HCT116 (cell line): ENCODE results near the gene TMEM178A. TPM values are rescaled to one million over a fixed set of nuclear protein-coding genes. Genes with fewer than 3 reads are reported as not detected.

ENCODE experiments used
- ATAC-seq: fragments of 200-7000 bp; cut with Tn5 transposase; 2 replicates; pipeline ENCODE4 v1.9.1; 2020; ENCODE audit warnings: mild to moderate bottlenecking, moderate library complexity
- BruUV-seq: library from RNA; stranded (reverse); fragments of 400-500 nt; replicated peaks from 2 replicates; lab custom pipeline; 2021; lab: Mats Ljungman, UMichigan
- CTCF ChIA-PET: fragments of 300-600 bp; sonication (Branson Sonifier 250); formaldehyde crosslinking; loops from one replicate; lab custom pipeline; 2021; ENCODE audit warnings: antibody characterized with exemption; lab: Charles Lee
- POLR2A ChIA-PET: fragments of 300-600, 350-600 bp; sonication (Branson Sonifier 250); formaldehyde crosslinking; loops from one replicate; lab custom pipeline; 2021; ENCODE audit warnings: antibody characterized with exemption; lab: Charles Lee
- RAD21 ChIA-PET, 2 experiments: fragments of 300-600 bp; sonication (Branson Sonifier 250); formaldehyde crosslinking; loops; one replicate each; lab custom pipeline; 2023; ENCODE audit warnings: low total read pairs in 2 of 2; ENCODE audit not compliant: uncharacterized antibody in 2 of 2, unreplicated experiment in 2 of 2, low non-redundant PET in 1 of 2; lab: Charles Lee
- DNase-seq: peaks from one replicate; pipeline ENCODE4 v3.0.0-alpha.2; 2010; ENCODE audit warnings: low read depth, low spot score
- H2AFZ ChIP-seq: fragments of 200-600 bp; shearing (Covaris generic), sonication (generic); 2 replicates; pipeline ENCODE4 v1.6.1; 2017; ENCODE audit warnings: low read depth, mixed run types, mixed read lengths, antibody characterized with exemption, low read length; ENCODE audit not compliant: poor library complexity, severe bottlenecking
- H3K27ac ChIP-seq: 2 replicates; pipeline ENCODE4 v1.5.1; 2012; ENCODE audit warnings: low read depth, low read length
- H3K27me3 ChIP-seq: fragments of 200-600 bp; sonication (generic); 2 replicates; pipeline ENCODE4 v1.6.1; 2016; ENCODE audit warnings: mixed run types, low read length, mixed read lengths; ENCODE audit not compliant: insufficient read depth
- H3K36me3 ChIP-seq, 2 experiments: fragments of 200-500 bp in 1 of 2; fragments of 200-600 bp in 1 of 2; sonication (Bioruptor generic) in 1 of 2; sonication (generic) in 1 of 2; 2 replicates each; pipeline versions ENCODE4 v1.5.1 to v1.6.1; 2014 to 2016; ENCODE audit warnings: low read length in 2 of 2, inconsistent platforms in 1 of 2, mixed read lengths in 1 of 2, mixed run types in 1 of 2; ENCODE audit not compliant: insufficient read depth in 2 of 2, control insufficient read depth in 1 of 2
- H3K4me1 ChIP-seq, 2 experiments: fragments of 200-600 bp in 1 of 2; sonication (generic) in 1 of 2; 2 replicates each; pipeline versions ENCODE4 v1.5.1 to v1.6.1; 2012 to 2017; ENCODE audit warnings: low read length in 2 of 2, inconsistent platforms in 1 of 2, mild to moderate bottlenecking in 1 of 2, mixed read lengths in 1 of 2, mixed run types in 1 of 2, moderate library complexity in 1 of 2; ENCODE audit not compliant: insufficient read depth in 2 of 2, control insufficient read depth in 1 of 2
- H3K4me2 ChIP-seq: fragments of 200-600 bp; sonication (generic); 2 replicates; pipeline ENCODE4 v1.6.1; 2017; ENCODE audit warnings: mixed run types, low read length, mixed read lengths
- H3K4me3 ChIP-seq, 2 experiments: fragments of 200-600 bp in 1 of 2; sonication (generic) in 1 of 2; replicated peaks in 1 of 2; 2 replicates each; pipeline ENCODE4 v1.5.1; 2011 to 2016; ENCODE audit warnings: low read length in 2 of 2, control low read depth in 1 of 2, low read depth in 1 of 2, mild to moderate bottlenecking in 1 of 2, mixed read lengths in 1 of 2, mixed run types in 1 of 2
- H3K79me2 ChIP-seq: fragments of 200-600 bp; sonication (generic); 2 replicates; pipeline ENCODE4 v1.6.1; 2017; ENCODE audit warnings: mild to moderate bottlenecking, mixed run types, low read length, moderate library complexity, mixed read lengths; ENCODE audit not compliant: insufficient read depth
- H3K9ac ChIP-seq: fragments of 200-600 bp; sonication (generic); 2 replicates; pipeline ENCODE4 v1.6.1; 2016; ENCODE audit warnings: low read length, mixed read lengths
- H3K9me2 ChIP-seq: fragments of 200-600 bp; sonication (generic), shearing (Covaris generic); 2 replicates; pipeline ENCODE4 v1.6.1; 2017; ENCODE audit warnings: mixed run types, mild to moderate bottlenecking, moderate library complexity; ENCODE audit not compliant: insufficient read depth
- H3K9me3 ChIP-seq, 2 experiments: fragments of 200-500 bp in 1 of 2; fragments of 200-600 bp in 1 of 2; sonication (Bioruptor generic) in 1 of 2; sonication (generic) in 1 of 2; 2 replicates each; pipeline ENCODE4 v1.6.1; 2014 to 2017; ENCODE audit warnings: low read length in 2 of 2, mixed read lengths in 2 of 2, inconsistent platforms in 1 of 2, low read depth in 1 of 2, mild to moderate bottlenecking in 1 of 2, mixed run types in 1 of 2, moderate library complexity in 1 of 2; ENCODE audit not compliant: control insufficient read depth in 1 of 2, insufficient read depth in 1 of 2
- H4K20me1 ChIP-seq: fragments of 200-600 bp; sonication (generic), shearing (Covaris generic); 2 replicates; pipeline ENCODE4 v1.6.1; 2017; ENCODE audit warnings: mixed run types, mild to moderate bottlenecking, moderate library complexity; ENCODE audit not compliant: insufficient read depth
- CEBPB ChIP-seq: IDR thresholded peaks from 2 replicates; pipeline ENCODE4 v1.6.1; 2012; ENCODE audit warnings: low read depth
- EGR1 ChIP-seq: IDR thresholded peaks from 2 replicates; pipeline ENCODE4 v1.6.1; 2012; ENCODE audit warnings: low read depth
- EZH2 ChIP-seq: fragments of 200-600 bp; sonication (generic); IDR thresholded peaks from 2 replicates; pipeline ENCODE4 v1.6.1; 2017; ENCODE audit warnings: antibody characterized with exemption, mixed run types
- EZH2phosphoT487 ChIP-seq: fragments of 200-600 bp; IDR thresholded peaks from 2 replicates; pipeline ENCODE4 v1.6.1; 2018; ENCODE audit warnings: antibody characterized with exemption, borderline replicate concordance
- FOSL1 ChIP-seq: IDR thresholded peaks from 2 replicates; pipeline ENCODE4 v1.6.1; 2012; ENCODE audit warnings: low read depth
- POLR2A ChIP-seq: IDR thresholded peaks from 2 replicates; pipeline ENCODE4 v1.7.0; 2011; ENCODE audit warnings: borderline replicate concordance; ENCODE audit not compliant: insufficient read depth, insufficient read length; ENCODE audit errors: extremely low read depth
- RAD21 ChIP-seq: IDR thresholded peaks from 2 replicates; pipeline ENCODE4 v1.6.1; 2012; ENCODE audit warnings: low read depth, mild to moderate bottlenecking
- SIN3A ChIP-seq: IDR thresholded peaks from 2 replicates; pipeline ENCODE4 v1.6.1; 2012; ENCODE audit warnings: low read depth
- SRF ChIP-seq: IDR thresholded peaks from 2 replicates; pipeline ENCODE4 v1.6.1; 2012; ENCODE audit warnings: low read depth
- TCF7L2 ChIP-seq: IDR thresholded peaks from 2 replicates; pipeline ENCODE4 v1.7.0; 2011; ENCODE audit warnings: borderline replicate concordance, inconsistent platforms; ENCODE audit not compliant: insufficient read depth, insufficient read length; ENCODE audit errors: extremely low read depth
- YY1 ChIP-seq: IDR thresholded peaks from 2 replicates; pipeline ENCODE4 v1.6.1; 2011; ENCODE audit warnings: low read length, low read depth, moderate library complexity, mild to moderate bottlenecking; ENCODE audit not compliant: insufficient replicate concordance; ENCODE audit errors: extremely low read depth
- ZFX ChIP-seq: fragments of 450-650 bp; IDR thresholded peaks from 2 replicates; pipeline ENCODE4 v1.6.1; 2017
- ZNF274 ChIP-seq: fragments of 200-500 bp; sonication (Bioruptor generic); IDR thresholded peaks from 2 replicates; pipeline ENCODE4 v1.6.1; 2014; ENCODE audit warnings: mild to moderate bottlenecking, low read depth, low read length, inconsistent platforms
- intact Hi-C: fragments of 100-400 bp; cut with micrococcal nuclease; formaldehyde crosslinking; loops from 2 replicates; pipeline ENCODE4 v1.10.0; 2022
- total RNA-seq: library from RNA; stranded (reverse); gene quantifications from one replicate; pipeline ENCODE4 v1.2.1, GENCODE V29; 2021; ENCODE audit not compliant: unreplicated experiment

TMEM178A gene
- total RNA-seq, 1 experiment from 2014 or later = 1.3 TPM

DNA sequence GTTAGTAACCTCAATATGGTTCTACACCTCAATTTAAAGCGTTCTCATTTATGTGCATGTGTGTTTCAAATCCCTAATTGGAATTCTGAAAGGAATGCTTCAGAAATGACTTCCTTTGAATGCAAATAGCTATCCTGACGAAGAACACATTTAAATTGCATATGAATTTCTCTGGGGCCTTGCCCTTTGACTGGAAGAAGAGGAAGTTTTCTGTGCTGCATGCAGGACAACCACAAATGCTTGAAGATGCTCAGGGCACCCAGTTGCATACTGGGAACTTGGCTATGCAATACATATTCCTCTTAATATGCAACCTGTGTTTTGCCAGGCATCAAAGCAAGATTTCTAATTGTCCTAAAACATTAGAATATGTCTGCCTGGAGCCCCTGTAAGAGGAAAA is 55.3 kb downstream of the TMEM178A start:
- no peaks in the 10 kb centered on the region for H3K79me2 ChIP-seq
- CTCF ChIA-PET = no interaction called here

DNA sequence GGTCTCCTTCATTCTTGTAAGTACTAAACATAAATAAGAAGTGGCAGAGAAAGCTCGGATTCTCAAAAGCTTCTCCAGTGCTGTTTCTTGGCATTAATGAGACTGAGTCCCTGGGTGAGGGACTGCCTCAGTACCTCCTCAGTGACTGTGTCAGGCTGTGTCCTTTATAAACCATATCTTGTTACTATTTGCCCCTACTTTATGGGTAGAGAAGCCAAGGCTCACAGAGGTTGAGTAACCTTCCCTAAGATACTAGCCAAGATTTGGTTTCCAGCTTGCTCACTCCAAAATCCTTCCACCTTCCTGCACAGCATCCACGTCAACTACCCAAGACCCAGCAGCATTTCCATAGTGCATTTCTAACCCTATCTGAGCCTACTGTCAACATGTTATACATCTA is 57.8 kb downstream of the TMEM178A start:
- no TSS peak for BruUV-seq
- Histone ChIP-seq H3K27me3 (0 out of 2 replicates have a peak, but pooled peaks cover 7% of the 10 kb centered on the region), H4K20me1 (no peaks in the 10 kb centered on the region), H3K4me1 (0 out of 4 replicates have a peak, but pooled peaks cover 0 to 3% of the 10 kb centered on the region in 2 experiments), H3K9ac (no peak overlapping the region), H3K4me2 (no peak overlapping the region), H3K79me2 (no peaks in the 10 kb centered on the region), H3K4me3 (no peak overlapping the region), H2AFZ (no peak overlapping the region), H3K9me3 (no peaks in the 10 kb centered on the region), H3K9me2 (no peaks in the 10 kb centered on the region), H3K27ac (no peak overlapping the region), H3K36me3 (no peaks in the 10 kb centered on the region)
- ATAC-seq (no peak), DNase-seq (no peak)
- intact Hi-C loops = loop anchor here (10.0 kb wide), 1 partner anchor 659 kb away; no protein-coding TSS in a partner anchor
- CTCF ChIA-PET = no interaction called here
- POLR2A ChIA-PET = no interaction called here
- TF ChIP-seq TCF7L2 (no peak), EZH2 (no peak)
- RAD21 ChIA-PET = no interaction called here

More for the DNA sequence above, 55.3 kb downstream of the TMEM178A start:
- H3K4me1 ChIP-seq = 0 out of 4 replicates have a peak, but pooled peaks cover 0 to 3% of the 10 kb centered on the region in 2 experiments
- 0 out of 2 replicates have a peak, but pooled peaks cover 7% of the 10 kb centered on the region for H3K27me3 ChIP-seq
- POLR2A ChIA-PET = no interaction called here
- H3K9me2 ChIP-seq = no peaks in the 10 kb centered on the region
- ATAC-seq (no peak), DNase-seq (no peak)
- H2AFZ ChIP-seq = no peak overlapping the region
- no peak overlapping the region for H3K4me3 ChIP-seq
- H4K20me1 ChIP-seq = no peaks in the 10 kb centered on the region
- H3K9ac ChIP-seq = no peak overlapping the region
- BruUV-seq = no TSS peak
- intact Hi-C loops = loop anchor here (10.0 kb wide), 1 partner anchor 656 kb away; no protein-coding TSS in a partner anchor
- no peaks in the 10 kb centered on the region for H3K9me3 ChIP-seq
- TF ChIP-seq RAD21 (no peak), ZFX (no peak), CEBPB (no peak), ZNF274 (no peak), YY1 (no peak), EZH2phosphoT487 (no peak), SIN3A (no peak), TCF7L2 (no peak), SRF (no peak), FOSL1 (no peak), EGR1 (no peak), POLR2A (no peak)
- TF ChIP-seq, all 23 proteins: peak for 0
- RAD21 ChIA-PET = no interaction called here
- H3K4me2 ChIP-seq = no peak overlapping the region
- no peaks in the 10 kb centered on the region for H3K36me3 ChIP-seq
- no peak overlapping the region for H3K27ac ChIP-seq
